A549 (cell line): ENCODE results near the gene EDA. TPM values are rescaled to one million over a fixed set of nuclear protein-coding genes. Genes with fewer than 3 reads are reported as not detected.

Source experiments
- ATAC-seq, 2 experiments: fragments of 200-7000 bp in 1 of 2; fragments of >200 bp in 1 of 2; cut with Nextera tagmentation in 1 of 2; cut with Tn5 transposase in 1 of 2; 3 replicates each; pipeline versions ENCODE4 v1.8.0 to v1.9.1; 2018 to 2020; ENCODE audit warnings: mild to moderate bottlenecking in 1 of 2, moderate library complexity in 1 of 2
- CTCF ChIA-PET: fragments of 300-600 bp; sonication (Branson Sonifier 250); formaldehyde crosslinking; extraction: SDS; loops from one replicate; lab custom pipeline; 2021; ENCODE audit warnings: antibody characterized with exemption, inconsistent platforms; lab: Yijun Ruan, JAX
- POLR2A ChIA-PET: fragments of 350-600 bp; formaldehyde crosslinking; extraction: SDS; loops from one replicate; lab custom pipeline; 2021; ENCODE audit warnings: antibody characterized with exemption, inconsistent platforms; lab: Yijun Ruan, JAX
- DNase-seq, 2 experiments: peaks; one replicate each; pipeline versions ENCODE4 v3.0.0 to v3.0.0-alpha.2; 2011 to 2016; ENCODE audit warnings: low read depth in 1 of 2, low spot score in 1 of 2
- FAIRE-seq: peaks from 2 replicates; lab custom pipeline; 2011; peaks lifted over from hg19 to GRCh38; lab: Jason Lieb, UNC
- H3K27ac ChIP-seq, 2 experiments: fragments of >200 bp; sonication (Bioruptor Twin); formaldehyde crosslinking; 3 replicates each; pipeline ENCODE4 v1.5.1; 2016 to 2017
- H3K4me1 ChIP-seq: fragments of >200 bp; sonication (Bioruptor Twin); formaldehyde crosslinking; 3 replicates; pipeline ENCODE4 v1.6.1; 2016
- H3K4me2 ChIP-seq: fragments of >200 bp; sonication (Bioruptor Twin); formaldehyde crosslinking; 3 replicates; pipeline ENCODE4 v1.6.1; 2016
- H3K4me3 ChIP-seq: fragments of >200 bp; sonication (Bioruptor Twin); formaldehyde crosslinking; 3 replicates; pipeline ENCODE4 v1.5.1; 2016
- H3K9me3 ChIP-seq: fragments of >200 bp; sonication (Bioruptor Twin); formaldehyde crosslinking; 3 replicates; pipeline ENCODE4 v1.6.1; 2016
- BHLHE40 ChIP-seq: IDR thresholded peaks from 2 replicates; pipeline ENCODE4 v1.6.1; 2012; ENCODE audit warnings: low read depth, low read length, inconsistent platforms
- CBX2 ChIP-seq: fragments of 200-600 bp; sonication (generic); IDR thresholded peaks from 2 replicates; pipeline ENCODE4 v1.6.1; 2016; ENCODE audit warnings: low read depth, mild to moderate bottlenecking, borderline replicate concordance
- CBX8 ChIP-seq: fragments of 200-600 bp; sonication (generic); IDR thresholded peaks from 2 replicates; pipeline ENCODE4 v1.6.1; 2016
- CHD2 ChIP-seq: fragments of 150-350 bp; IDR thresholded peaks from 2 replicates; pipeline ENCODE4 v1.6.1; 2014; ENCODE audit warnings: low read length; ENCODE audit not compliant: partially characterized antibody
- E2F6 ChIP-seq: IDR thresholded peaks from 2 replicates; pipeline ENCODE4 v1.6.1; 2012; ENCODE audit warnings: low read depth, borderline replicate concordance
- EHMT2 ChIP-seq: fragments of 200-600 bp; sonication (generic); IDR thresholded peaks from 2 replicates; pipeline ENCODE4 v1.6.1; 2016; ENCODE audit warnings: antibody characterized with exemption, low read depth, mild to moderate bottlenecking, moderate library complexity
- FOSB ChIP-seq: fragments of 250-450 bp; sonication (Bioruptor Pico); IDR thresholded peaks from 2 replicates; pipeline ENCODE4 v1.5.0; 2020; ENCODE audit warnings: mild to moderate bottlenecking, moderate library complexity
- FOSL2 ChIP-seq, 2 experiments: fragments of 450-650 bp in 1 of 2; fragments of >200 bp in 1 of 2; sonication (Bioruptor Twin) in 1 of 2; formaldehyde crosslinking; IDR thresholded peaks; 2 replicates each; pipeline versions ENCODE4 v1.5.0 to v1.6.1; 2016 to 2020; ENCODE audit warnings: mild to moderate bottlenecking in 1 of 2, moderate library complexity in 1 of 2
- HDAC2 ChIP-seq: fragments of 200-600 bp; sonication (generic); IDR thresholded peaks from 2 replicates; pipeline ENCODE4 v1.6.1; 2016
- HOXB13 ChIP-seq: fragments of 250-450 bp; sonication (Bioruptor Pico); IDR thresholded peaks from 2 replicates; pipeline ENCODE4 v1.5.0; 2020; ENCODE audit warnings: low read depth, mild to moderate bottlenecking, moderate library complexity
- KDM5A ChIP-seq: fragments of 200-600 bp; sonication (generic); IDR thresholded peaks from 2 replicates; pipeline ENCODE4 v1.6.1; 2016; ENCODE audit warnings: antibody characterized with exemption, mild to moderate bottlenecking
- NFE2L2 ChIP-seq: fragments of 150-350 bp; conservative IDR thresholded peaks from 2 replicates; pipeline ENCODE4 v1.6.1; 2014; ENCODE audit warnings: low read length
- NR3C1 ChIP-seq: fragments of >200 bp; sonication (Bioruptor Twin); formaldehyde crosslinking; IDR thresholded peaks from 3 replicates; pipeline ENCODE4 v1.6.1; 2017
- PHF8 ChIP-seq: fragments of 200-600 bp; sonication (generic); IDR thresholded peaks from 2 replicates; pipeline ENCODE4 v1.6.1; 2016; ENCODE audit warnings: low read depth, mild to moderate bottlenecking, antibody characterized with exemption, moderate library complexity, borderline replicate concordance
- POLR2A ChIP-seq: IDR thresholded peaks from 2 replicates; pipeline ENCODE4 v1.6.1; 2012; ENCODE audit warnings: mild to moderate bottlenecking, low read length
- POLR2AphosphoS2 ChIP-seq: conservative IDR thresholded peaks from 2 replicates; pipeline ENCODE4 v1.6.1; 2012; ENCODE audit warnings: low read length, improper control_type of control experiment, inconsistent platforms
- REST ChIP-seq: fragments of 200-600 bp; sonication (generic); IDR thresholded peaks from 2 replicates; pipeline ENCODE4 v1.6.1; 2016; ENCODE audit warnings: antibody characterized with exemption, mild to moderate bottlenecking, moderate library complexity
- RNF2 ChIP-seq: fragments of 200-600 bp; sonication (generic); IDR thresholded peaks from 2 replicates; pipeline ENCODE4 v1.6.1; 2016; ENCODE audit warnings: low read depth, mild to moderate bottlenecking, antibody characterized with exemption, moderate library complexity, borderline replicate concordance
- SREBF2 ChIP-seq: fragments of 450-650 bp; IDR thresholded peaks from 2 replicates; pipeline ENCODE4 v1.6.1; 2014; ENCODE audit warnings: mild to moderate bottlenecking, moderate library complexity
- ZC3H11A ChIP-seq: fragments of 450-650 bp; IDR thresholded peaks from 2 replicates; pipeline ENCODE4 v1.6.1; 2014; ENCODE audit warnings: antibody characterized with exemption, mild to moderate bottlenecking
- WGBS: methylation state at CpG from one replicate; pipeline ENCODE4 v1.1.6; 2017; ENCODE audit errors: missing lambda C conversion rate; 5-methylcytosine and 5-hydroxymethylcytosine counted together
- polyA plus RNA-seq, 4 experiments: library from polyadenylated mRNA; depleted of rRNA in 3 of 4; stranded (reverse); fragments of >200 nt; fragmentation: RNase III in 1 of 4; extraction: RNeasy Plus Mini Kit Qiagen cat#74134 plus additional on column Dnase treatment in 1 of 4; gene quantifications; 2 replicates in 3 of 4; 3 replicates in 1 of 4; pipeline ENCODE4 v1.2.3, GENCODE V29; 2011 to 2017
- TF ChIP-seq, protein P1 (sequence below): fragments of 250-450 bp; sonication (Bioruptor Pico); IDR thresholded peaks from 2 replicates; pipeline ENCODE4 v1.5.0; 2021; ENCODE audit warnings: mild to moderate bottlenecking, moderate library complexity, borderline replicate concordance
- TF ChIP-seq, protein P2 (sequence below): fragments of >200 bp; sonication (Bioruptor Twin); formaldehyde crosslinking; IDR thresholded peaks from 3 replicates; pipeline ENCODE4 v1.6.1; 2016
- TF ChIP-seq, protein P3 (sequence below): fragments of >200 bp; sonication (Bioruptor Twin); formaldehyde crosslinking; IDR thresholded peaks from 2 replicates; pipeline ENCODE4 v1.6.1; 2016
- TF ChIP-seq, protein P4 (sequence below): fragments of 450-650 bp; IDR thresholded peaks from 2 replicates; pipeline ENCODE4 v1.6.1; 2014; ENCODE audit warnings: antibody characterized with exemption
- TF ChIP-seq, protein P5 (sequence below): fragments of 150-350 bp; IDR thresholded peaks from 2 replicates; pipeline ENCODE4 v1.6.1; 2014; ENCODE audit warnings: low read depth, mild to moderate bottlenecking, low read length

Gene EDA
- polyA plus RNA-seq, 2 of the 4 experiments (the other 2 are of a cell fraction), result 0.25 to 0.26 TPM

DNA sequence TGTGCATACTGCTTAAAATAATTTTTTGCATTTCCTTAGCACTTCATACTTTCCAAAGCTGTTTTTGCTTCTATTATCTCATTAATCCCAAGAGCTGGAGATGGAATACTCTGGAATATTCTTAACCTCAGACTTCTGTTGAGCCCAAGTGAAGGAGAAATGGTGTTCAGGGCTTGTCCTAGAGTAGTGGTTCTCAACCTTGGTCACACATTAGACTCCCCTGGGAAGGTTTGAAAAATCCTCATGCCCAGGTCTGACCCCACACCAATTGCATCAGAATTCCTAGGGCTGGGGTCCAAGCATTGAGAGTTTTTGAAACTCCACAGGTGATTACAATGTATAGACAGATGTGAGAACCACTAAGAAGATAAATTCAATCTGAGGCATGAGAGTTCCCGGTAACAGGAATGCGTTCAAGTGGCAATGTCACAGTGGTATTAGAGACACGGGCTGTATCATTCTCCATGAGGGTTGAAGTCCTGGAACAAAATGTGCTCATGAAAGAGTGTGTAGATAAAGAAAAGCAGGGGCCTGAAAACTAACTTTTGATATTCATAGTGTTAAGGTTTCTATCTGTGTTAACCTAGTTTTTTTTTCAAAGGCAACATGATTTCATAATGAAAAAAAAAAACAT lies 385.9 kb downstream of the EDA start:
- Histone ChIP-seq H3K4me1 (no peaks in the 10 kb centered on the region), H3K27ac (no peak overlapping the region), H3K9me3 (no peaks in the 10 kb centered on the region), H3K4me2 (no peak overlapping the region), H3K4me3 (no peak overlapping the region)
- FAIRE-seq (no peak), ATAC-seq (no peak), DNase-seq (no peak)
- TF ChIP-seq POLR2A (no peak), HOXB13 (CRISPR knock-in tag) (no peak), SREBF2 (no peak), KDM5A (no peak), HDAC2 (no peak)
- ChIA-PET POLR2A (no interaction called here), CTCF (no interaction called here)
- WGBS, result 37% methylated on average over 3 of the region's 3 CpGs

DNA sequence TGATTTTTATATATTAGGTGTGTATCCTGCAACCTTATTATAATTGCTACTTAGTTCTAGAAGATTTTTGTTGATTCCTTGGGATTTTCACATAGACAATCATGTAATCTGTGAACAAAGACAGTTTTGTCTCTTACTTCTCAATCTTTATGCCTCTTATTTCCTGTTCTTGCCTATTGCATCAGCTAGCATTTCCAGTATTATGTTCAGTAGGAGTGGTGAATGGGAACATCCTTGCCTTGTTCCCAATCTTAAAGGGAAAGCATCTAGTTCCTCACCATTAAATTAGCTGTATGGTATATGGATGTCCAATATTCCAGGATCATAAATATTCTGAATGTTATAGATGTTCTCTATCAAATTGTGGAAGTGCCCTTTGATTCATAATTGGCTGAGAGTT lies 392.0 kb downstream of the EDA start:
- ChIA-PET CTCF (no interaction called here), POLR2A (no interaction called here)
- H3K4me1 ChIP-seq, result no peaks in the 10 kb centered on the region
- H3K27ac ChIP-seq, result no peak overlapping the region
- FAIRE-seq (peak; percentile 88), DNase-seq (no peak), ATAC-seq (no peak)
- H3K9me3 ChIP-seq, result no peaks in the 10 kb centered on the region
- TF ChIP-seq E2F6 (no peak), SREBF2 (no peak), PHF8 (no peak), CBX8 (no peak), POLR2AphosphoS2 (no peak), FOSL2 (IDR thresholded peaks at IDR 0.05) (no peak), FOSL2 (CRISPR knock-in tag; IDR thresholded peaks at IDR 0.05) (no peak), BHLHE40 (no peak)
- TF ChIP-seq, protein P1, sequence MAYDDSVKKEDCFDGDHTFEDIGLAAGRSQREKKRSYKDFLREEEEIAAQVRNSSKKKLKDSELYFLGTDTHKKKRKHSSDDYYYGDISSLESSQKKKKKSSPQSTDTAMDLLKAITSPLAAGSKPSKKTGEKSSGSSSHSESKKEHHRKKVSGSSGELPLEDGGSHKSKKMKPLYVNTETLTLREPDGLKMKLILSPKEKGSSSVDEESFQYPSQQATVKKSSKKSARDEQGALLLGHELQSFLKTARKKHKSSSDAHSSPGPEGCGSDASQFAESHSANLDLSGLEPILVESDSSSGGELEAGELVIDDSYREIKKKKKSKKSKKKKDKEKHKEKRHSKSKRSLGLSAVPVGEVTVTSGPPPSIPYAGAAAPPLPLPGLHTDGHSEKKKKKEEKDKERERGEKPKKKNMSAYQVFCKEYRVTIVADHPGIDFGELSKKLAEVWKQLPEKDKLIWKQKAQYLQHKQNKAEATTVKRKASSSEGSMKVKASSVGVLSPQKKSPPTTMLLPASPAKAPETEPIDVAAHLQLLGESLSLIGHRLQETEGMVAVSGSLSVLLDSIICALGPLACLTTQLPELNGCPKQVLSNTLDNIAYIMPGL, result no peak
- TF ChIP-seq, protein P2, sequence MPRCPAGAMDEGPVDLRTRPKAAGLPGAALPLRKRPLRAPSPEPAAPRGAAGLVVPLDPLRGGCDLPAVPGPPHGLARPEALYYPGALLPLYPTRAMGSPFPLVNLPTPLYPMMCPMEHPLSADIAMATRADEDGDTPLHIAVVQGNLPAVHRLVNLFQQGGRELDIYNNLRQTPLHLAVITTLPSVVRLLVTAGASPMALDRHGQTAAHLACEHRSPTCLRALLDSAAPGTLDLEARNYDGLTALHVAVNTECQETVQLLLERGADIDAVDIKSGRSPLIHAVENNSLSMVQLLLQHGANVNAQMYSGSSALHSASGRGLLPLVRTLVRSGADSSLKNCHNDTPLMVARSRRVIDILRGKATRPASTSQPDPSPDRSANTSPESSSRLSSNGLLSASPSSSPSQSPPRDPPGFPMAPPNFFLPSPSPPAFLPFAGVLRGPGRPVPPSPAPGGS, result no peak
- no peak overlapping the region for H3K4me2 ChIP-seq
- no peak overlapping the region for H3K4me3 ChIP-seq

DNA sequence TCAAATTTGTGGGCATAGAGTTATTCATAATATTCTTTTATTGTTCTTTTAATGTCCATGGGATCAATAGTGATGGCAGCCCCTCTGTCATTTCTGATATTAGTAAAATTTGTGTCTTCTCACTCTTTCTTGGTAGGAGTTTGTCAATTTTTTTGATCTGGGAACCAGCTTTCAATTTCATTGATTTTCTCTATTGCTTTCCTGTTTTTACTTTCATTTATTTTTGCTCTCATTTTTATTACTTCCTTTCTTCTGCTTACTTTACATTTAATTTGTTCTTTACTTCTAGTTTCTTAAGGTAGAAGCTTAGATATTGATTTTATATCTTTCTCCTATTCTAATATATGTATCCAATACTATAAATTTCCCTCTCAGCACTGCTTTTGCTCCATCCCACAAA lies 393.1 kb downstream of the EDA start:
- no peaks in the 10 kb centered on the region for H3K9me3 ChIP-seq
- ChIA-PET CTCF (interaction anchor here (0.8 to 1.7 kb wide), 2 partner anchors 24 to 166 kb away, joined by 3 read pairs; no protein-coding TSS in a partner anchor), POLR2A (no interaction called here)
- no peak overlapping the region for H3K4me3 ChIP-seq
- ATAC-seq (no peak), FAIRE-seq (peak; percentile 79), DNase-seq (no peak)
- no peaks in the 10 kb centered on the region for H3K4me1 ChIP-seq
- H3K4me2 ChIP-seq, result no peak overlapping the region
- H3K27ac ChIP-seq, result no peak overlapping the region
- TF ChIP-seq SREBF2, result no peak
- TF ChIP-seq EHMT2, result no peak
- TF ChIP-seq, protein P3, sequence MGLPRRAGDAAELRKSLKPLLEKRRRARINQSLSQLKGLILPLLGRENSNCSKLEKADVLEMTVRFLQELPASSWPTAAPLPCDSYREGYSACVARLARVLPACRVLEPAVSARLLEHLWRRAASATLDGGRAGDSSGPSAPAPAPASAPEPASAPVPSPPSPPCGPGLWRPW, result no peak
- TF ChIP-seq REST, result no peak
- TF ChIP-seq RNF2, result no peak
- TF ChIP-seq, protein P4, sequence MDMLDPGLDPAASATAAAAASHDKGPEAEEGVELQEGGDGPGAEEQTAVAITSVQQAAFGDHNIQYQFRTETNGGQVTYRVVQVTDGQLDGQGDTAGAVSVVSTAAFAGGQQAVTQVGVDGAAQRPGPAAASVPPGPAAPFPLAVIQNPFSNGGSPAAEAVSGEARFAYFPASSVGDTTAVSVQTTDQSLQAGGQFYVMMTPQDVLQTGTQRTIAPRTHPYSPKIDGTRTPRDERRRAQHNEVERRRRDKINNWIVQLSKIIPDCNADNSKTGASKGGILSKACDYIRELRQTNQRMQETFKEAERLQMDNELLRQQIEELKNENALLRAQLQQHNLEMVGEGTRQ, result no peak
- TF ChIP-seq CBX2, result no peak
- no peak for TF ChIP-seq FOSB (CRISPR knock-in tag)
- no peak for TF ChIP-seq NFE2L2
- TF ChIP-seq, protein P5, sequence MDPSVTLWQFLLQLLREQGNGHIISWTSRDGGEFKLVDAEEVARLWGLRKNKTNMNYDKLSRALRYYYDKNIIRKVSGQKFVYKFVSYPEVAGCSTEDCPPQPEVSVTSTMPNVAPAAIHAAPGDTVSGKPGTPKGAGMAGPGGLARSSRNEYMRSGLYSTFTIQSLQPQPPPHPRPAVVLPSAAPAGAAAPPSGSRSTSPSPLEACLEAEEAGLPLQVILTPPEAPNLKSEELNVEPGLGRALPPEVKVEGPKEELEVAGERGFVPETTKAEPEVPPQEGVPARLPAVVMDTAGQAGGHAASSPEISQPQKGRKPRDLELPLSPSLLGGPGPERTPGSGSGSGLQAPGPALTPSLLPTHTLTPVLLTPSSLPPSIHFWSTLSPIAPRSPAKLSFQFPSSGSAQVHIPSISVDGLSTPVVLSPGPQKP, result no peak
- TF ChIP-seq POLR2AphosphoS2, result no peak
- no peak for TF ChIP-seq CHD2
- no peak for TF ChIP-seq NR3C1
- no peak for TF ChIP-seq HOXB13 (CRISPR knock-in tag)
- TF ChIP-seq ZC3H11A, result no peak
